ENCODE data around the gene GOT1. TPM values are rescaled to one million over a fixed set of nuclear protein-coding genes. Genes with fewer than 3 reads are reported as not detected.

The GOT1 gene
- total and polyA plus RNA-seq, 2 of the 8 experiments (the other 6 are each of a cell fraction or from before 2014, with no cell fraction given) = 16.7 to 47.0 TPM

DNA sequence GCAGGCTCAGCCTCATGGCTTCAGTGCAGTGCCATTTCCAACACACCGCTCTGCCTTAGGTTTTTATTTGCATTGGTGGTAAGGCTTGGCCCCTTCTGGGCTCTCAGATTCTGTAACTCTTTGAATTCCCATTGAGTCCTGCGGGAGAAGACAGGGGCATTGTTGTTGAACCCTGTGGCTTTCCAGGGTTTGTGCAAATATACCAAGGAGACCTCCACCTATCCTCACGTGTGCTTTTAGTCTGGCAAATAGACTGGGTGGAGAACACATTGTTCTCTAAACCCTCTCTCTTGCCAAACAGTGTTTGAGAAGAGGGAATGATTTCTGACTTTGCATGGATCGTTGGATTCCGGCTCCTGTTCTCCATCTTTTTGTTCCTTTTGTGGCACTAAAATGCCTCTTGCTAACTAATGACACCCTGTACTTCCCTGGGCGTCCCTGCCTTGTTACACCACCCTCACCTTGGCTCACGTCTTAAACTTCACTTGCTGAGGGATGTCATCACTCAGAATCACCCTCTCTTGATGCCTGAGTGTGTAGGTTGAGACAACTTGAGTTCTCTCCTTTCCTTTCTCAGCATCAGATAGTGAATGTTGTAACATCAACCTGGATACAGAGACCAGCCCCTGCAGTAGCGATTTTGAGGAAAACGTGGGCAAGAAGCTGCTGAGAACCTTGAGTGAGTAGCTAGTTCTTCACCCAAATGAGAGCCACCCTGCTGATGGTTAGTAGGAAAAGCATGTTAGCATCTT is 40.5 kb downstream of the GOT1 start (continued):
- TF ChIP-seq TAF1 (IDR thresholded peaks at IDR 0.05; ENCODE audit: low read depth, low read length) (no peak), SP4 (IDR thresholded peaks at IDR 0.05; ENCODE audit: low read length) (no peak)

Data from H1 (cell line).